Keratinocyte (primary cell): Measurements from ENCODE around the gene PRDX1. TPM values are rescaled to one million over a fixed set of nuclear protein-coding genes. Genes with fewer than 3 reads are reported as not detected.
"Not testable (repeated sequence)": the region's sequence is repeated elsewhere in the genome, so short reads cannot be mapped to it uniquely, and the experiment has no call there.

Source experiments
- DNase-seq: peaks from one replicate; pipeline ENCODE4 v3.0.0-alpha.2; 2011; ENCODE audit warnings: low read depth, missing footprints, low spot score
- FAIRE-seq: peaks from 2 replicates; lab custom pipeline; 2011; peaks lifted over from hg19 to GRCh38; lab: Jason Lieb, UNC
- H2AFZ ChIP-seq: 2 replicates; pipeline ENCODE4 v1.6.0; 2012; ENCODE audit warnings: low read length, control low read depth, inconsistent platforms; ENCODE audit not compliant: control insufficient read depth
- H3K27ac ChIP-seq: 2 replicates; pipeline ENCODE4 v1.5.1; 2011; ENCODE audit warnings: low read length; ENCODE audit not compliant: control insufficient read depth, insufficient read depth
- H3K27me3 ChIP-seq: 3 replicates; pipeline ENCODE4 v1.6.0; 2011; ENCODE audit warnings: low read length; ENCODE audit not compliant: control insufficient read depth, insufficient read depth; ENCODE audit errors: extremely low read depth
- H3K36me3 ChIP-seq, 2 experiments: 2 replicates in 1 of 2; 3 replicates in 1 of 2; pipeline ENCODE4 v1.5.1; 2011; ENCODE audit warnings: low read length in 2 of 2, mild to moderate bottlenecking in 1 of 2; ENCODE audit not compliant: control insufficient read depth in 2 of 2, insufficient read depth in 2 of 2; ENCODE audit errors: extremely low read depth in 1 of 2
- H3K4me1 ChIP-seq: 3 replicates; pipeline ENCODE4 v1.5.1; 2011; ENCODE audit warnings: low read length; ENCODE audit not compliant: control insufficient read depth, insufficient read depth; ENCODE audit errors: extremely low read depth
- H3K4me2 ChIP-seq: 3 replicates; pipeline ENCODE4 v1.6.0; 2011; ENCODE audit warnings: low read depth, low read length; ENCODE audit not compliant: control insufficient read depth, insufficient read depth; ENCODE audit errors: extremely low read depth
- H3K4me3 ChIP-seq, 3 experiments: fragments of 200-600 bp in 1 of 3; sonication (generic) in 1 of 3; 2 replicates in 2 of 3; 3 replicates in 1 of 3; pipeline ENCODE4 v1.5.1; 2011 to 2016; ENCODE audit warnings: low read length in 3 of 3, mild to moderate bottlenecking in 3 of 3, control low read depth in 2 of 3, inconsistent platforms in 1 of 3, low read depth in 1 of 3, mixed read lengths in 1 of 3, mixed run types in 1 of 3, moderate library complexity in 1 of 3; ENCODE audit not compliant: control insufficient read depth in 2 of 3, insufficient read depth in 2 of 3; ENCODE audit errors: extremely low read depth in 1 of 3
- H3K79me2 ChIP-seq: 2 replicates; pipeline ENCODE4 v1.6.0; 2012; ENCODE audit warnings: low read length; ENCODE audit not compliant: control insufficient read depth, insufficient read depth
- H3K9ac ChIP-seq: 3 replicates; pipeline ENCODE4 v1.6.0; 2011; ENCODE audit warnings: low read length; ENCODE audit not compliant: control insufficient read depth, insufficient read depth; ENCODE audit errors: extremely low read depth
- H3K9me1 ChIP-seq: 3 replicates; pipeline ENCODE4 v1.6.0; 2011; ENCODE audit warnings: low read length; ENCODE audit not compliant: control insufficient read depth, insufficient read depth; ENCODE audit errors: extremely low read depth
- H3K9me3 ChIP-seq: 2 replicates; pipeline ENCODE4 v1.5.1; 2012; ENCODE audit warnings: low read depth, low read length; ENCODE audit not compliant: control insufficient read depth
- H4K20me1 ChIP-seq: 3 replicates; pipeline ENCODE4 v1.6.0; 2011; ENCODE audit warnings: low read length; ENCODE audit not compliant: control insufficient read depth, insufficient read depth; ENCODE audit errors: extremely low read depth
- EZH2 ChIP-seq: IDR thresholded peaks from one replicate; pipeline ENCODE4 v1.6.1; 2012; ENCODE audit warnings: inconsistent platforms, mild to moderate bottlenecking, low read length, moderate library complexity
- dilution Hi-C: fragments of 300-500 bp; cut with MboI; formaldehyde crosslinking; loops from one replicate; pipeline ENCODE4 v1.7.0; 2020; ENCODE audit warnings: low sequenced_read_pairs; ENCODE audit not compliant: extremely low pct_ligation_motif_present
- polyA plus RNA-seq, 5 experiments: library from polyadenylated mRNA; depleted of rRNA in 3 of 5; stranded (reverse) in 3 of 5; stranded (forward) in 1 of 5; unstranded in 1 of 5; fragments of >200 nt; gene quantifications; 1 replicate in 1 of 5; 2 replicates in 3 of 5; 3 replicates in 1 of 5; pipeline versions ENCODE4 v1.2.1 to v1.2.3, GENCODE V29; 2011 to 2012; ENCODE audit warnings: missing spikeins in 2 of 5, low read depth in 1 of 5, low replicate concordance in 1 of 5
- TF ChIP-seq, protein P1 (sequence below), 3 experiments: IDR thresholded peaks in 1 of 3; conservative IDR thresholded peaks in 1 of 3; optimal IDR thresholded peaks in 1 of 3; 2 replicates in 2 of 3; 3 replicates in 1 of 3; pipeline versions ENCODE3 to v1.5.1; 2011; ENCODE audit warnings: low read length in 3 of 3, mild to moderate bottlenecking in 3 of 3, moderate library complexity in 2 of 3, control low read depth in 1 of 3, inconsistent platforms in 1 of 3; ENCODE audit not compliant: insufficient read depth in 2 of 3; ENCODE audit errors: extremely low read depth in 1 of 3

Gene PRDX1
- polyA plus RNA-seq, 1 donor (not counting 4 experiments of a cell fraction or from before 2014, with no cell fraction given): 1,251 TPM

DNA sequence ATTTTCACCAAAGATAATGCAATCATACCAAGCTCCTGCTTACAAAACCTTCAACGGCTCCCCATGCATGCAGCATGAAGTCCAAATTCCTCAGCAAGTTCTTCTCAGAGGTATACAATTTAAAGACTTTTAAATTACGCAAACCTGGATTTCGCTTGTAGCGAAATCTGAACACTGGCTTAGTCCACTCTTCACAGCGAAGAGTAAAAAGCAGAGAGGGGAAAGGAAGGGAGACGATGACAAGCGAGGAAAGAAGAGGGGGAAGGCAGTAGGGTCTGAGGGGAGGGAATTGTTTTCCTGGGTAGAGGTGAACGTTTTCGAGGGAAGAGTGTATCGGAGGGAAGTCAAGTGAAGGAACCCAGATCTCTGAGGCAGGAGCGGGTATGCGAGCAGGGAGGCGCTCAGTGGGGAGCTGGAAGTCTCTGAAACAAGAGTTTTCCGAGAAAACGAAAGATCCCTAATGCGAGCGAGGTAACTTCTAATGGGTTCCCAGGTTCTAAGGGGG, 31.5 kb downstream of the PRDX1 start:
- TF ChIP-seq, protein P1, sequence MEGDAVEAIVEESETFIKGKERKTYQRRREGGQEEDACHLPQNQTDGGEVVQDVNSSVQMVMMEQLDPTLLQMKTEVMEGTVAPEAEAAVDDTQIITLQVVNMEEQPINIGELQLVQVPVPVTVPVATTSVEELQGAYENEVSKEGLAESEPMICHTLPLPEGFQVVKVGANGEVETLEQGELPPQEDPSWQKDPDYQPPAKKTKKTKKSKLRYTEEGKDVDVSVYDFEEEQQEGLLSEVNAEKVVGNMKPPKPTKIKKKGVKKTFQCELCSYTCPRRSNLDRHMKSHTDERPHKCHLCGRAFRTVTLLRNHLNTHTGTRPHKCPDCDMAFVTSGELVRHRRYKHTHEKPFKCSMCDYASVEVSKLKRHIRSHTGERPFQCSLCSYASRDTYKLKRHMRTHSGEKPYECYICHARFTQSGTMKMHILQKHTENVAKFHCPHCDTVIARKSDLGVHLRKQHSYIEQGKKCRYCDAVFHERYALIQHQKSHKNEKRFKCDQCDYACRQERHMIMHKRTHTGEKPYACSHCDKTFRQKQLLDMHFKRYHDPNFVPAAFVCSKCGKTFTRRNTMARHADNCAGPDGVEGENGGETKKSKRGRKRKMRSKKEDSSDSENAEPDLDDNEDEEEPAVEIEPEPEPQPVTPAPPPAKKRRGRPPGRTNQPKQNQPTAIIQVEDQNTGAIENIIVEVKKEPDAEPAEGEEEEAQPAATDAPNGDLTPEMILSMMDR (optimal IDR thresholded peaks at IDR 0.05 in 1 of 3, IDR thresholded peaks at IDR 0.05 in 1 of 3, conservative IDR thresholded peaks at IDR 0.05 in 1 of 3; ENCODE audit: extremely low read depth in 1 of 3, insufficient read depth in 2 of 3, low read length in 3 of 3): no peak
- TF ChIP-seq EZH2: no peak
- FAIRE-seq (no peak), DNase-seq (no peak)
- peak overlapping the region; percentile 80 to 89 (median 81) for H3K4me3 ChIP-seq
- dilution Hi-C loops: no loop called here
- peak overlapping the region; percentile 68 for H3K27ac ChIP-seq
- no peaks in the 10 kb centered on the region for H4K20me1 ChIP-seq
- H2AFZ ChIP-seq: peak overlapping the region; percentile 94
- H3K4me1 ChIP-seq: peaks cover 12% of the 10 kb centered on the region
- H3K4me2 ChIP-seq: peak overlapping the region; percentile 99
- H3K9me1 ChIP-seq: no peaks in the 10 kb centered on the region
- peak overlapping the region; percentile 77 for H3K9ac ChIP-seq
- H3K27me3 ChIP-seq: no peaks in the 10 kb centered on the region
- H3K9me3 ChIP-seq: no peaks in the 10 kb centered on the region
- H3K36me3 ChIP-seq: no peaks in the 10 kb centered on the region
- H3K79me2 ChIP-seq: no peaks in the 10 kb centered on the region

DNA sequence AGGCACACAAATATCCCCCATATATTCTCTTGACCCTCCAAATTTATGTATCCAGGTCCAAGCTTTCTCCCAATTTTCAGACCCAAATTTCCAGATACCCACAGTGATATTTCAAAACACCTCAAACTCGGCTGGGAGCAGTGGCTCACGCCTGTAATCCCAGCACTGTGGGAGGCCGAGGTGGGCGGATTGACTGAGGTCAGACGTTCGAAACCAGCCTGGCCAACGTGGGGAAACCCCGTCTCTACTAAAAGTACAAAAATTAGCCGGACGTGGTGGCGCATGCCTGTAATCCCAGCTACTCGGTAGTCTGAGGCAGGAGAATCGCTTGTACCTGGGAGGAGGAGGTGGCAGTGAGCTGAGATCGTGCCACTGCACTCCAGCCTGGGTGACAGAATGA, 32.3 kb downstream of the PRDX1 start:
- H3K27me3 ChIP-seq, H3K9me3 ChIP-seq, H4K20me1 ChIP-seq, dilution Hi-C loops, H3K36me3 ChIP-seq, H3K79me2 ChIP-seq, H3K9me1 ChIP-seq, DNase-seq, H3K27ac ChIP-seq, FAIRE-seq: not testable (repeated sequence)
- H3K4me3 ChIP-seq: peak overlapping the region; percentile 80 to 89 (median 81)
- H2AFZ ChIP-seq: peak overlapping the region; percentile 94
- peak overlapping the region; percentile 99 for H3K4me2 ChIP-seq
- peaks cover 12% of the 10 kb centered on the region for H3K4me1 ChIP-seq
- H3K9ac ChIP-seq: peak overlapping the region; percentile 77
